Mononuclear cell (primary cell): Measurements from ENCODE around the gene HMMR. TPM values are rescaled to one million over a fixed set of nuclear protein-coding genes. Genes with fewer than 3 reads are reported as not detected.
"Not testable (repeated sequence)": the region's sequence is repeated elsewhere in the genome, so short reads cannot be mapped to it uniquely, and the experiment has no call there.

Source experiments
- H3K27me3 ChIP-seq: 2 replicates; pipeline ENCODE4 v1.6.0; 2011; ENCODE audit warnings: low read length, control low read depth; ENCODE audit not compliant: insufficient read depth
- H3K4me1 ChIP-seq: 2 replicates; pipeline ENCODE4 v1.5.1; 2011; ENCODE audit warnings: mild to moderate bottlenecking, low read length, control low read depth; ENCODE audit not compliant: insufficient read depth
- H3K4me3 ChIP-seq: 2 replicates; pipeline ENCODE4 v1.5.1; 2011; ENCODE audit warnings: mild to moderate bottlenecking, low read length, moderate library complexity
- H3K9me3 ChIP-seq: 2 replicates; pipeline ENCODE4 v1.5.1; 2011; ENCODE audit warnings: low read depth, mild to moderate bottlenecking, control low read depth, low read length
- total RNA-seq: library from RNA; depleted of rRNA; stranded (reverse); fragments of >200 nt; gene quantifications from one replicate; pipeline ENCODE4 v1.2.3, GENCODE V29; 2012

HMMR gene
- total RNA-seq, 1 donor: 0.84 TPM

DNA sequence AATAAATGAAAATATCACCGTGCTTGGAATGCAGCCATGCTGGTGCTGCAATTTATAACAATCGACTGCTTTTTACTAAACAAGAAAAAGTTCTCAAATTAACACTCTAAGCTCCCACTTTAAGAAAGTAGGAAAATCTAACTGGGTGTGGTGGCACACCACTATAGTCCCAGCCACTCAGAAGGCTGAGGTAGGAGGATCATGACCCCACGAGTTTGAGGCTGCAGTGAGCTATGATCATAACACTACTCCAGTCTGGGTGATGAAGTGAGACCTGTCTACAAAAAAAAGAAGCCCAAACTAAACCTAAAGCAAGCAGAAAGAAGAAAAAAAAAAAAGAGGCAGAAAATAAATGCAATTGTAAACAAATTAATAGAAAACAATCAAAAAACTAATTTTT lies 12.6 kb upstream of the HMMR start:
- H3K27me3 ChIP-seq: no peaks in the 10 kb centered on the region
- H3K4me1 ChIP-seq: no peaks in the 10 kb centered on the region
- no peak overlapping the region for H3K4me3 ChIP-seq
- H3K9me3 ChIP-seq: no peaks in the 10 kb centered on the region

DNA sequence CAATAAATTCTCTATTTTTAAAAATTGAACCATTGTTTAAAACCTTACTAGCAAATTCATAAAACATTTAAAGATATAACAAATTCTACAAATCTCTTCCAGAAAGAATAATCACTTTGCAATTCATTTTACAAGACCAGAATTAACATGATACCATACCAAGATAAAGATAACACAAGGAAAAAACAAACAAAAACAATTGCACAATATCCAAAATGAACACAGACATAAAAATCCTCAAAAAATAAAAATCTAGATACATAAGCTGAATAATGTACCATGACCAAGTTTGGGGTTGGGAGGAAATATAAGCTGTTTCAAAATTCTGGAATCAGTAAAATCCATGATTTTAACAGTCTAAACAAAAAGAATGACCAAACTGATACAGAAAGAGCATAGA lies 11.9 kb upstream of the HMMR start:
- Histone ChIP-seq H3K9me3 (no peaks in the 10 kb centered on the region), H3K4me1 (no peaks in the 10 kb centered on the region), H3K27me3 (no peaks in the 10 kb centered on the region), H3K4me3 (no peak overlapping the region)

DNA sequence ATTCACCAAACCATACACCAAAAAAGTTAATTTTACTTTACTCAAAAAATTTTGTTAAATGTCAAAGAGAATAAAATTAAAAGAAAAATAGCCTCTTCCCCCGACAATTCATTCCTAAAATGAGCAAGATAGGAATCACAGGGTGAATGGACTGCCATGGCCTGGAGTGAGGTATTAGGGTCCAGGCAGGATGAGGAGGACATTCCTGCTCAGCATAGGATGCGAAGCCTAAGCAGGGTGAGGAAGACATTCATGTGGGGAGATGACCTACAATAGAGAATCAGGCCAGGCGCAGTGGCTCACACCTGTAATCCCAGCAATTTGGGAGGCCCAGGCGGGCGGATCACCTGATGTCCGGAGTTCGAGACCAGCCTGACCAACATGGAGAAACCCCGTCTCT lies 8.9 kb upstream of the HMMR start:
- Histone ChIP-seq H3K4me3 (no peak overlapping the region), H3K9me3 (no peaks in the 10 kb centered on the region), H3K4me1 (no peaks in the 10 kb centered on the region), H3K27me3 (no peaks in the 10 kb centered on the region)

DNA sequence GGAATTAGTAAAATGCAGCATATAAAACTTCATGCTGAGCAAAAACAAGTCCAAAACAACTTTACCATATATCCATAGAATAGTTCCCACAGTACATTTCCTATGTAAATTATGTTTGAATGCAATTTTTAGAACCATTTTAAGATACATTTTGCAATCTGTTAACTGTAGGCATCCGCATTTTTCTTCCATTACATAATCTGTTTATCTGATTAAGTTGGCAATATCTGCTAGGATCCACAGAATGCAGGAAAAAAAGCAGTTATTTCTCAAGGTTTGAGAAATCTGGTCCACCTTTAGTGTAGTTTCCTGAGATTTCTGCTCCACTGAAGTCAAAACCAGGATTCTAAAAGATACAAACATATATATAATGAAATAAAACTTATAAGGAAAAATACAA lies 6.7 kb upstream of the HMMR start:
- no peak overlapping the region for H3K4me3 ChIP-seq
- H3K27me3 ChIP-seq: no peaks in the 10 kb centered on the region
- no peaks in the 10 kb centered on the region for H3K9me3 ChIP-seq
- H3K4me1 ChIP-seq: peaks cover 10% of the 10 kb centered on the region

DNA sequence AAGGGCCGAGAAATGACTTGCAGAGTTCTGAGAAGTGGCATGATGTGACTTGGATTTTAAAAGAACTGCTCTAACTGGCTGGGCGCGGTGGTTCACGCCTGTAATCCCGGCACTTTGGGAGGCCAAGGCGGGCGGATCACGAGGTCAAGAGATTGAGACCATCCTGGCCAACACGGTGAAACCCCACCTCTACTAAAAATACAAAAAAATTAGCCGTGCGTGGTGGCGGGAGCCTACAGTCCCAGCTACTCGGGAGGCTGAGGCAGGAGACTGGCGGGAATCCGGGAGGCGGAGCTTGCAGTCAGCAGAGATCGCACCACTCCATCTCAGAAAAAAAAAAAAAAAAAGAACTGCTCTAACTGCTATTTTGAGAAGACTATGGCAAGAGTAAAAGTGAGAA lies 5.0 kb upstream of the HMMR start:
- not testable (repeated sequence) for H3K9me3 ChIP-seq
- peaks cover 19% of the 10 kb centered on the region for H3K4me1 ChIP-seq

DNA sequence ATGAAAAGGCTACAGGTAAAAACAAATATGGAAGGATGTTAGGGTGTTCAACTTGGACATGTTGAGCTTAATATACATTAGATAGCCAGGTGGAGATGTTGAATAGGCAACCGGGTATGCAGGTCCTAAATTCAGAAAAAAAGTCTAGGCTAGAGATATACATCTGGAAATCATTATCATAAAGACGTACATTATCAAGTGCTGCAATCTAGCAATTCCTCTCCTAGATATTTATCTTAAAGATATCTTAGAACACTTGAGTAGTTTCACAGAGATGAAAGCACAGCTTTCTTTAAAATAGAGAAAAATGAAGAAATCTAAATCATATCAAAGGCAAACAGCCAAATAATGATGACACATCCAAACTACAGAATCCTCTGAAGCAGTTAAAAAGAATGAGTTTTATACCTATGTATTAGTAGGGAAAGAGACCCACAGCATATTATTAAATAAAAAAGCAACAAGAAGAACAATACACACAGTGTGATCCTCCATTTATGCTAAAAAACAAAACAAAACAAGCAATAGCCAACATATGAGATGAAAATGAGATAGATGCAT lies 4.3 kb upstream of the HMMR start:
- no peaks in the 10 kb centered on the region for H3K27me3 ChIP-seq
- no peak overlapping the region for H3K4me3 ChIP-seq
- H3K9me3 ChIP-seq: no peaks in the 10 kb centered on the region
- H3K4me1 ChIP-seq: peaks cover 25% of the 10 kb centered on the region

More for the DNA sequence above, 5.0 kb upstream of the HMMR start:
- not testable (repeated sequence) for H3K4me3 ChIP-seq, H3K27me3 ChIP-seq

DNA sequence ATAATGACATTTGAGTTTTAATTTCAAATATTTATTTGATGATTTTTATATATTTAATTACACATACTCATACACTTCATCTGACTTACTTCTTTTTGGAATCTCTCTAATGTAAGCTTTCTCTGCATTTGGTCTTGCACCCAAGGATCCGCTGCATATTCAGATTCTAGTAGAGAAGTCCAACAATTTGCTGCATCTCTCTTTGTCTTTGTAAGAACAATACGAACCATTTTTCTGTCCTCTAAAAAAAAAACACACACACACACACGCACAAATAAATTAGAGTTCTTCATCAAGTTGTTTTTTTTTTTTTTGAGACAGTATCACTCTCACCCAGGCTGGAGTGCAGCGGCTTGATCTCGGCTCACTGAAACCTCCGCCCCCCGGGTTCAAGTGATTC lies 3.6 kb upstream of the HMMR start:
- Histone ChIP-seq H3K27me3 (no peaks in the 10 kb centered on the region), H3K9me3 (no peaks in the 10 kb centered on the region), H3K4me1 (peaks cover 26% of the 10 kb centered on the region), H3K4me3 (no peak overlapping the region)

DNA sequence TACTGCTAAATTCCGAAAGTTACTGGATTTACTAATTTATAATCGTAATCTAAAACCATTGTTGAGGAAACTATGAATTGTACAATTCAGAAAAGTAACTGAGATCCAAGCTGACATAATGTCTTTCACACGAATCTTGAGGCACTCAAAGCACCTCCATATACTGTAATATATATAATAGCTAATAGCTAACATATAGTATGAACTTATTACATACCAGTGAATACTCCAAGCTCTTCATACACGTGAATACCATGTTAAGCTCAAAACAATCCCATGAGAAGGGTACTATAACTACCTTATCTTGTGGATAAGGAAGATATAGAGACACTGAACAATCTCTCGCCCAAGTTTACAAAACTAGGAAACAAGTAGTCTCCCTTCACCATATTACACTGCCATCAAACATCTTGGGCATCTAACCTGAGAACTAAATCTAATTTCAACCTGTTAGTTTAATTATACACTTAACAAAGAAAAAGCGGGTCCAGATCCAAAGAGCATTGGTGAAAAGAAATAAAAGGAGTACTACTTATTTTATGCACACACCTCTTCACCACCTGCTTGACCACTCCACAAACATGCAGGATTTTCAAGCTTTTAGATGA lies 1.6 kb upstream of the HMMR start:
- Histone ChIP-seq H3K27me3 (no peaks in the 10 kb centered on the region), H3K4me1 (peaks cover 36% of the 10 kb centered on the region), H3K4me3 (peak overlapping the region; percentile 96), H3K9me3 (no peaks in the 10 kb centered on the region)

DNA sequence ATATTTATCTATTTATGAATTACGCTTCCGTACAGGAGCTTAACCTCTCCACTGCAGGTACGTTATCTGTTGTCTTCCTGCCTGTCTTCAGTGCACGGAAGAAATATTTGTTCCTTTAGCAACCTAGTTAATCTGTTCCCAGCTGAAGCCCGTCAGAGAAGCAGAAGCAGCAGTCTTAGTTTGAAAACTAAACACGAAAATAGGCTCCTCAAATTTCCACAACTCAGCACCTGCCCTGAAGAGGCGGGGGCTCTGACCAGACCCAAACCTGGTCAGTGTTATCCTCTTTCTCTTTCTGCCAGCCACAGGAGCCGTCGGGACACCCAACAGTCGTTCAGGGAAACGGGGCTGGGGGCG lies 992 bp upstream of the HMMR start:
- Histone ChIP-seq H3K27me3 (no peaks in the 10 kb centered on the region), H3K4me1 (peaks cover 36% of the 10 kb centered on the region), H3K9me3 (no peaks in the 10 kb centered on the region), H3K4me3 (peak overlapping the region; percentile 96)

DNA sequence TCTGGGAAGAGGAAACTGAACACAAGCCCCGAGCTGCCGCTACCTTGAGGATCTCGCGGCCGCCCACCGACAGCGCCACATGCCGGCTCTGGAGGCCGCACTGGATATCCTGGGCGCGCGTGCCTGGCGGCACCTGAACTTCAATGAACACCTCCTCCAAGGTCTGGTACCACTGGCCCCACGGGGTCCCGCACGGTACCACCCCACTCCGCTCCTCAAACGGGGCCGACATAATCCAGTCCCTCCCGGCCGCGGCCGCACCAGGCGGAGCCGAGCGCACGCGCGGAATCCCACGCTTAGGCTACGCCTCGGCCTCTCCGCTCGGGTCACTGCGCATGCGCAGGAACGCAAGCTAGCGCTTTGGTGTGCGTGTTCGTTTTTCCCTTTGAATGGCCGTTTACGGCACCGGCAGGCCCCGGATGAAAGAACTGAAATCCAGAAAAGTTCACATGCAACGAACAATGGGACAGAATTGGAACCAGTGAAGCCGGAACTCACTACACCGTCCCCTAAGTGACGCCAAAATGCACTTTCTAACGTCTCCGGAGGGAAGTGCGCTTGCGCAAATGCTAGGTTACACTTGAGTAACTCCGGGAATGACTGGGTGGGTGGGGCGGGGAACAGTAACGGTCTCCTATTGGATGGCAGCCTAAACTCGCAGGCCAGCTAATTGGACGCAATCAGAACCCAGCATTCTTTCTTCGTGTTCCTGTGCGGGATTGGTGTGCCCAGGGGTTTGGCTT lies 442 bp upstream of the HMMR start, which contains the start of gene NUDCD2:
TSS of gene NUDCD2 (minus strand) at position 284 of the 743 bp plus-strand sequence. CDS start at position 232, 52 bp downstream.
- H3K4me3 ChIP-seq: peak within 1 kb of the TSS; percentile 96
- H3K9me3 ChIP-seq: no peaks in the 10 kb centered on the region
- no peaks in the 10 kb centered on the region for H3K27me3 ChIP-seq
- peaks cover 36% of the 10 kb centered on the region for H3K4me1 ChIP-seq

DNA sequence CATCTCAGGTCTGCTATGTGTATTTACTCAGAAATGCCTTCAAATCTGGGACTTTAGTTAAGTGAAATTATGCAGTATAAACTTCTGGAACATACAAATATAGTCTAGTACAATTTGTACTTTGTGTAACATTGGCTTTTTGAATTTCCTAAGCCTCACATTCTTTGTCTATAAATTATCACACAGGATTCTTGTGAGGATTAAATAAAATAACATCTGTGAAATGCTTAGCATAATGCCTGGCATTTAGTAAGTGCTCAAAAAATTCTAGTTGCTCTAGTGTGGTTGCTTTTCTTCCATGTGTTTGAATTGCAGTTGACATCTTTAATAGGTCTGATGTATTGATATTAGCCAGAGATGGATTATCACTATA lies 2.6 kb downstream of the HMMR start:
- H3K4me3 ChIP-seq: no peak overlapping the region
- H3K4me1 ChIP-seq: peaks cover 33% of the 10 kb centered on the region
- H3K9me3 ChIP-seq: no peaks in the 10 kb centered on the region
- no peaks in the 10 kb centered on the region for H3K27me3 ChIP-seq

DNA sequence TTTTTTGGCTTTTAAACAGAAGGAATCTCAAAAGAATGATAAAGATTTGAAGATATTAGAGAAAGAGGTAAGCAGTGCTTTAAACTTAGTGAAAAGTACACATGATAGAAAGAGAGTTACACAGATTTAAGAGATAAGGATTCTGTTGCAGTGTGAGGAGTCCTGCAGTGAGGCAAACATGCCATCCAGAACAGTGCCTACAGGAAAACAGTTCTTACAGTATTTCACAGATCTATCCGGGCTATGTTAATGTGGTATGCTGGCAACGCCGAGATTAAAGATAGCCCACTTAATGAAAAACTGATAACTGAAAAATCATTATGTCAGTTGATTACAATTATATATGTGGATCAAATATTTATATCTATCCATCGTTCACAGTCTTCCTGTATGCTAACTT lies 7.2 kb downstream of the HMMR start:
- Histone ChIP-seq H3K9me3 (no peaks in the 10 kb centered on the region), H3K4me3 (no peak overlapping the region), H3K4me1 (peaks cover 2% of the 10 kb centered on the region), H3K27me3 (no peaks in the 10 kb centered on the region)

DNA sequence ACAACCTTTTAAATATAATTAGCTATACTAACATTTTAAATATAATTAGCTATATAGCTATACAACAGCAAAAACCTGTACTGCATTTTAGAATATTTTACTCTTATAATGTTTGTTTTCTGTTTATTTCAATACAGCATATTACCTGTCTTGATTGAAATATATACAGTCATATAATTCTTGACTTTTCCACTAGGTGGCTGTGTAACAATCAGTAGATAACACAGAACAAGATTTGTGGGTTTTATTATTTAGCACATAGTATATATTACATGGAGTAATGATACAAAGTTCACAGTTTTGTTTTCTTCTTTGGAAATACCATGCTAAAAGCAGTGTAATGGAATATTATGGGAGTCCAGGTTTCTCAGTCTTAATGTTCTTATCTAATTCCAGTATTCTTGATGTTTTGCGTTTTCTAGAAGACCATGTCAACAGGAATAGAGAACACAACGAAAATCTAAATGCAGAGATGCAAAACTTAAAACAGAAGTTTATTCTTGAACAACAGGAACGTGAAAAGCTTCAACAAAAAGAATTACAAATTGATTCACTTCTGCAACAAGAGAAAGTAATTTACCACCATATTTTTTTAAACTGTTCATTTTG lies 13.3 kb downstream of the HMMR start:
- Histone ChIP-seq H3K4me3 (no peak overlapping the region), H3K27me3 (no peaks in the 10 kb centered on the region), H3K9me3 (no peaks in the 10 kb centered on the region), H3K4me1 (no peaks in the 10 kb centered on the region)

DNA sequence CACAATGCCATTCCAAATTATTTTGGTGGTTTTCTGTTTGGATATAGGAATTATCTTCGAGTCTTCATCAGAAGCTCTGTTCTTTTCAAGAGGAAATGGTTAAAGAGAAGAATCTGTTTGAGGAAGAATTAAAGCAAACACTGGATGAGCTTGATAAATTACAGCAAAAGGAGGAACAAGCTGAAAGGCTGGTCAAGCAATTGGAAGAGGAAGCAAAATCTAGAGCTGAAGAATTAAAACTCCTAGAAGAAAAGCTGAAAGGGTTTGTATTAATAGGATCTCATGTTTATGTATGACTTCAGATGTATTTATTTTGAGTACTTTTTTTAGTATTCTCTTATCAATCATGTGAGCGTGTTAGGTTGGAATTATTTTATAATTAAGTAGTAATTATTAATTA lies 15.0 kb downstream of the HMMR start:
- Histone ChIP-seq H3K4me1 (no peaks in the 10 kb centered on the region), H3K4me3 (no peak overlapping the region), H3K27me3 (no peaks in the 10 kb centered on the region), H3K9me3 (no peaks in the 10 kb centered on the region)

DNA sequence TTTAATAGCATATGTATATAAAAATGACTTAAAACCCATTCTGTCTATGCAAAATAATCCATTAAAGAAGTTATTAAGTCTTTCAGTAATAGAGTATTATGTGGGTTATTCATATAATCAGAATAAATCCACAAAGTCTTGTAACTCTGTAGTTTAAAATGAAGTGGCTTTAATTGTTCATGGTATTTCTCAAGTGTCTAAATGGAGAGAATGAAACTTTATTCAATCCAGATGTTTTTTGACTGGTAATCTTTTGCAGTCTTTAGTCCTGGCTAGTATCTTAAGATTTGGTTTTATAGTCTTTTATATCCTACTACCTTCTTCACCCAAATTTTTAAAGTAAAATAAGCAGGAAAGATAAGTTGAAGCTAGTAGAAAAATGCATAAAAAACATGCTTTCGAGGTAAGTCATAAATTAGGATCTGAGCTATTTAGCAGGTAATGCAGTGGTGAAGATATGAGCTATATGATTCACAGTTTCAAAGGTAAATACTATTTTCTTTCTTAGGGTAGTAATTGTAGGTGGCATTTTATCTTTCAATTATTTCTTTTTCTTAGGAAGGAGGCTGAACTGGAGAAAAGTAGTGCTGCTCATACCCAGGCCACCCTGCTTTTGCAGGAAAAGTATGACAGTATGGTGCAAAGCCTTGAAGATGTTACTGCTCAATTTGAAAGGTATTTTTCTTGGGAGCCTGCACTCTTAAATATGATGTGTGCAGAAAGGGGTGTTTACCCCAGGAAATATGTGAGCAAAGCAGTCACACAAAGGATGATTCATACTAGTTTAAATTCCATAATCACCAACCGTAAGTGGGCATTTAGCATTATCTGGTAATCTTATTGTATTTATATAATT lies 17.9 kb downstream of the HMMR start:
- Histone ChIP-seq H3K4me3 (no peak overlapping the region), H3K4me1 (no peaks in the 10 kb centered on the region), H3K27me3 (no peaks in the 10 kb centered on the region), H3K9me3 (no peaks in the 10 kb centered on the region)
